HG03575 (cell line): Measurements from ENCODE around the gene ETFB.

Experiments used
- ATAC-seq: cut with Tn5 transposase; IDR thresholded peaks from one replicate; pipeline ENCODE4 v1.9.1; 2021; ENCODE audit not compliant: unreplicated experiment, insufficient number of reproducible peaks, low FRiP score; ENCODE audit errors: extremely low read depth

The ETFB gene

GRCh38 chr19:51317376-51317775 lies 48.8 kb downstream of the ETFB start:
- no peak for ATAC-seq

- ATAC-seq, result no peak
Measured at GRCh38 chr19:51316688-51317087, 49.5 kb downstream of the ETFB start.

GRCh38 chr19:51311351-51312257 lies 54.6 kb downstream of the ETFB start, which contains the start of gene IGLON5:
TSS of gene IGLON5 (plus strand) at chr19:51311644. CDS start at chr19:51311848, 204 bp downstream.
- ATAC-seq, result no peak

GRCh38 chr19:51305479-51305878 lies 60.7 kb downstream of the ETFB start:
- ATAC-seq, result no peak

GRCh38 chr19:51301266-51301665 lies 64.9 kb downstream of the ETFB start:
- no peak for ATAC-seq

GRCh38 chr19:51297406-51297805 lies 68.8 kb downstream of the ETFB start:
- ATAC-seq, result no peak

- no peak for ATAC-seq
Measured at GRCh38 chr19:51296336-51297093, 69.7 kb downstream of the ETFB start.

GRCh38 chr19:51295382-51296126 lies 70.6 kb downstream of the ETFB start:
- ATAC-seq, result no peak
